Fibroblast of the aortic adventitia (primary cell): ENCODE measurements around the gene TRIML2. TPM values are rescaled to one million over a fixed set of nuclear protein-coding genes. Genes with fewer than 3 reads are reported as not detected.

ENCODE experiments used
- DNase-seq: peaks from one replicate; pipeline ENCODE4 v3.0.0-alpha.2; 2010; ENCODE audit warnings: low read depth
- H3K4me3 ChIP-seq: 2 replicates; pipeline ENCODE4 v1.5.1; 2011; ENCODE audit warnings: low read depth, mild to moderate bottlenecking, control low read depth, low read length, moderate library complexity
- total RNA-seq: library from RNA; depleted of rRNA; stranded (reverse); fragments of >200 nt; gene quantifications from 2 replicates; pipeline ENCODE4 v1.2.3, GENCODE V29; 2012; ENCODE audit warnings: low replicate concordance
- TF ChIP-seq, protein P1 (sequence below): IDR thresholded peaks from 2 replicates; pipeline ENCODE4 v1.5.1; 2011; ENCODE audit warnings: mild to moderate bottlenecking, low read length, control low read depth, inconsistent platforms; ENCODE audit not compliant: insufficient read depth

Gene TRIML2
- total RNA-seq, 1 donor, result not detected

- no peak for DNase-seq
- no peak overlapping the region for H3K4me3 ChIP-seq
- TF ChIP-seq, protein P1, sequence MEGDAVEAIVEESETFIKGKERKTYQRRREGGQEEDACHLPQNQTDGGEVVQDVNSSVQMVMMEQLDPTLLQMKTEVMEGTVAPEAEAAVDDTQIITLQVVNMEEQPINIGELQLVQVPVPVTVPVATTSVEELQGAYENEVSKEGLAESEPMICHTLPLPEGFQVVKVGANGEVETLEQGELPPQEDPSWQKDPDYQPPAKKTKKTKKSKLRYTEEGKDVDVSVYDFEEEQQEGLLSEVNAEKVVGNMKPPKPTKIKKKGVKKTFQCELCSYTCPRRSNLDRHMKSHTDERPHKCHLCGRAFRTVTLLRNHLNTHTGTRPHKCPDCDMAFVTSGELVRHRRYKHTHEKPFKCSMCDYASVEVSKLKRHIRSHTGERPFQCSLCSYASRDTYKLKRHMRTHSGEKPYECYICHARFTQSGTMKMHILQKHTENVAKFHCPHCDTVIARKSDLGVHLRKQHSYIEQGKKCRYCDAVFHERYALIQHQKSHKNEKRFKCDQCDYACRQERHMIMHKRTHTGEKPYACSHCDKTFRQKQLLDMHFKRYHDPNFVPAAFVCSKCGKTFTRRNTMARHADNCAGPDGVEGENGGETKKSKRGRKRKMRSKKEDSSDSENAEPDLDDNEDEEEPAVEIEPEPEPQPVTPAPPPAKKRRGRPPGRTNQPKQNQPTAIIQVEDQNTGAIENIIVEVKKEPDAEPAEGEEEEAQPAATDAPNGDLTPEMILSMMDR, result no peak
Observed at GRCh38 chr4:188145601-188146000, 36.2 kb upstream of the TRIML2 start.

DNA sequence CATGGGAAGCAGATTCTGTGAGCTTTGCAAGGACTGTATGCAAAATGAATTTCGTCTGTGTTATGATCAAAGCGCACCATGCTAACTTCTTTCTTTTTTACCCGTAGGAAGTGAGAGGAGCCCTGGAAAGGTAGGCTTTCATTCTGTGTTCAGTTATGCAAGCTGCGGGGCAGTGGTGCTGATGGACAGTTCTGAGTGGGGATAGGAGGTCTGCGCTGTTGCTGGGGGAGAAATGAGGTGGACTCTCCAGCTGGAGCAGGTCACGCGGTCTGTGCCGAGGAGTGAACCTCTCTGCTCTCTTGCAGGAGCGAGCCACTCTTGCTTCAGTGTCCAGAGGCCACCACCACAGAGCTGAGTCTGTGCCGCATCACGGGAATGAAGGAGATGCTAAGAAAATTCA is 34.3 kb upstream of the TRIML2 start:
- TF ChIP-seq, protein P1, result no peak
- DNase-seq, result no peak
- no peak overlapping the region for H3K4me3 ChIP-seq

- H3K4me3 ChIP-seq, result no peak overlapping the region
- TF ChIP-seq, protein P1, result no peak
- no peak for DNase-seq
Observed at GRCh38 chr4:188139671-188140070, 30.3 kb upstream of the TRIML2 start.

GRCh38 chr4:188139141-188139540 is 29.7 kb upstream of the TRIML2 start, which contains the start of gene TRIML1:
TRIML1 (plus strand) TSS chr4:188139441; CDS start chr4:188139559, 118 bp downstream.
- TF ChIP-seq, protein P1, result no peak
- no peak for DNase-seq

GRCh38 chr4:188138227-188138626 is 28.8 kb upstream of the TRIML2 start:
- TF ChIP-seq, protein P1, result no peak
- no peak for DNase-seq
- no peak overlapping the region for H3K4me3 ChIP-seq

More at GRCh38 chr4:188139141-188139540, 29.7 kb upstream of the TRIML2 start, which contains the start of gene TRIML1:
- H3K4me3 ChIP-seq, result no peak within 1 kb of the TSS

- TF ChIP-seq, protein P1, result no peak
- H3K4me3 ChIP-seq, result no peak overlapping the region
- DNase-seq, result no peak
Observed at GRCh38 chr4:188132232-188132631, 22.8 kb upstream of the TRIML2 start.

- no peak for DNase-seq
- no peak overlapping the region for H3K4me3 ChIP-seq
Observed at GRCh38 chr4:188130355-188130754, 21.0 kb upstream of the TRIML2 start.

More at GRCh38 chr4:188130355-188130754, 21.0 kb upstream of the TRIML2 start:
- TF ChIP-seq, protein P1, result no peak
